Measurements from ENCODE around the gene GABRG3. TPM values are rescaled to one million over a fixed set of nuclear protein-coding genes. Genes with fewer than 3 reads are reported as not detected.

The GABRG3 gene
- total and polyA plus RNA-seq, 2 of the 4 experiments (the other 2 are of a cell fraction), result not detected

- in situ Hi-C loops (cut with MboI; ENCODE audit: low sequenced_read_pairs) (no loop called here), dilution Hi-C loops (cut with HindIII; ENCODE audit: low sequenced_read_pairs, unreplicated experiment) (no loop called here), intact Hi-C loops (cut with micrococcal nuclease) (no loop called here)
- Histone ChIP-seq H3K4me1 (ENCODE audit: control insufficient read depth, insufficient read depth, low read length) (no peaks in the 10 kb centered on the region), H3K4me3 (ENCODE audit: insufficient read depth, low read depth, low read length) (no peak overlapping the region), H3K27me3 (ENCODE audit: control insufficient read depth, insufficient read depth, low read length) (no peaks in the 10 kb centered on the region), H3K18ac (ENCODE audit: low read depth, low read length) (no peak overlapping the region), H4K91ac (ENCODE audit: insufficient read depth, low read depth, low read length) (no peak overlapping the region), H2BK5ac (ENCODE audit: low read depth, low read length, poor library complexity, severe bottlenecking) (no peak overlapping the region), H3K27ac (ENCODE audit: insufficient read depth, low read length) (no peak overlapping the region), H3K56ac (ENCODE audit: extremely low read depth, insufficient read depth, low read length) (no peak overlapping the region), H3K79me1 (ENCODE audit: low read depth in 1 of 2, low read length in 2 of 2) (no peaks in the 10 kb centered on the region), H3K23ac (ENCODE audit: low read depth, low read length) (no peak overlapping the region), H3K36me3 (ENCODE audit: control insufficient read depth, insufficient read depth, low read length) (no peaks in the 10 kb centered on the region), H2BK20ac (ENCODE audit: low read depth, low read length) (no peak overlapping the region), H3K4me2 (ENCODE audit: low read depth, low read length) (no peak overlapping the region), H2BK120ac (ENCODE audit: low read depth, low read length) (no peak overlapping the region), H2BK15ac (ENCODE audit: low read depth, low read length) (no peak overlapping the region), H2AFZ (replicated peaks; ENCODE audit: low read length, poor library complexity) (no peak overlapping the region), H4K20me1 (ENCODE audit: insufficient read depth, low read length) (no peaks in the 10 kb centered on the region), H3K14ac (replicated peaks; ENCODE audit: low read depth, low read length) (no peak overlapping the region), H3K9ac (ENCODE audit: low read depth, low read length) (no peak overlapping the region), H3K4ac (ENCODE audit: low read depth, low read length) (no peak overlapping the region), H2AK9ac (replicated peaks; ENCODE audit: low read depth, low read length, poor library complexity) (no peak overlapping the region), H2AK5ac (ENCODE audit: low read depth, low read length) (no peak overlapping the region), H3K9me3 (ENCODE audit: control insufficient read depth, insufficient read depth, low read length) (peaks cover 26% of the 10 kb centered on the region), H3K9me1 (ENCODE audit: insufficient read depth, low read length) (no peaks in the 10 kb centered on the region), H4K8ac (ENCODE audit: low read depth in 2 of 2, low read length in 2 of 2) (no peak overlapping the region), H4K5ac (ENCODE audit: low read depth, low read length) (no peak overlapping the region)
- ATAC-seq (ENCODE audit: low read depth), result no peak
- CTCF ChIA-PET, result no interaction called here
- BruUV-seq (replicated peaks), result no TSS peak
- DNase-seq, result no peak
- POLR2A ChIA-PET (ENCODE audit: unreplicated experiment), result no interaction called here
- no peak for TF ChIP-seq CEBPB (IDR thresholded peaks at IDR 0.05; ENCODE audit: low read depth, low read length)
- TF ChIP-seq MAFK (IDR thresholded peaks at IDR 0.05; ENCODE audit: low read depth, low read length), result no peak
- no peak for TF ChIP-seq ELK1 (IDR thresholded peaks at IDR 0.05; ENCODE audit: borderline replicate concordance, low read depth, low read length)
- TF ChIP-seq MXI1 (IDR thresholded peaks at IDR 0.05; ENCODE audit: borderline replicate concordance, low read depth, low read length), result no peak
- TF ChIP-seq, protein P1, sequence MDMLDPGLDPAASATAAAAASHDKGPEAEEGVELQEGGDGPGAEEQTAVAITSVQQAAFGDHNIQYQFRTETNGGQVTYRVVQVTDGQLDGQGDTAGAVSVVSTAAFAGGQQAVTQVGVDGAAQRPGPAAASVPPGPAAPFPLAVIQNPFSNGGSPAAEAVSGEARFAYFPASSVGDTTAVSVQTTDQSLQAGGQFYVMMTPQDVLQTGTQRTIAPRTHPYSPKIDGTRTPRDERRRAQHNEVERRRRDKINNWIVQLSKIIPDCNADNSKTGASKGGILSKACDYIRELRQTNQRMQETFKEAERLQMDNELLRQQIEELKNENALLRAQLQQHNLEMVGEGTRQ (IDR thresholded peaks at IDR 0.05; ENCODE audit: low read depth, low read length), result no peak
- no peak for TF ChIP-seq SMC3 (IDR thresholded peaks at IDR 0.05; ENCODE audit: low read depth, low read length)
- no peak for TF ChIP-seq BHLHE40 (IDR thresholded peaks at IDR 0.05; ENCODE audit: low read depth, low read length)
- TF ChIP-seq MAZ (IDR thresholded peaks at IDR 0.05; ENCODE audit: borderline replicate concordance, low read depth, low read length), result no peak
- TF ChIP-seq FOS (IDR thresholded peaks at IDR 0.05; ENCODE audit: low read depth, low read length), result no peak
- TF ChIP-seq, protein P2, sequence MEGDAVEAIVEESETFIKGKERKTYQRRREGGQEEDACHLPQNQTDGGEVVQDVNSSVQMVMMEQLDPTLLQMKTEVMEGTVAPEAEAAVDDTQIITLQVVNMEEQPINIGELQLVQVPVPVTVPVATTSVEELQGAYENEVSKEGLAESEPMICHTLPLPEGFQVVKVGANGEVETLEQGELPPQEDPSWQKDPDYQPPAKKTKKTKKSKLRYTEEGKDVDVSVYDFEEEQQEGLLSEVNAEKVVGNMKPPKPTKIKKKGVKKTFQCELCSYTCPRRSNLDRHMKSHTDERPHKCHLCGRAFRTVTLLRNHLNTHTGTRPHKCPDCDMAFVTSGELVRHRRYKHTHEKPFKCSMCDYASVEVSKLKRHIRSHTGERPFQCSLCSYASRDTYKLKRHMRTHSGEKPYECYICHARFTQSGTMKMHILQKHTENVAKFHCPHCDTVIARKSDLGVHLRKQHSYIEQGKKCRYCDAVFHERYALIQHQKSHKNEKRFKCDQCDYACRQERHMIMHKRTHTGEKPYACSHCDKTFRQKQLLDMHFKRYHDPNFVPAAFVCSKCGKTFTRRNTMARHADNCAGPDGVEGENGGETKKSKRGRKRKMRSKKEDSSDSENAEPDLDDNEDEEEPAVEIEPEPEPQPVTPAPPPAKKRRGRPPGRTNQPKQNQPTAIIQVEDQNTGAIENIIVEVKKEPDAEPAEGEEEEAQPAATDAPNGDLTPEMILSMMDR (conservative IDR thresholded peaks at IDR 0.05; ENCODE audit: low read depth, low read length), result no peak
- WGBS, 2 experiments (ENCODE audit: extremely low coverage in 2 of 2, insufficient read length in 1 of 2), result no CpG with 5 or more reads among the region's 4 CpGs
Observed at GRCh38 chr15:27499191-27499590, 528.2 kb downstream of the GABRG3 start.

All from IMR-90 (cell line).